ENCODE measurements around the gene FAM135A. TPM values are rescaled to one million over a fixed set of nuclear protein-coding genes. Genes with fewer than 3 reads are reported as not detected.
"Not testable (repeated sequence)": the region's sequence is repeated elsewhere in the genome, so short reads cannot be mapped to it uniquely, and the experiment has no call there.

Gene FAM135A
- total and polyA plus RNA-seq, 10 of the 15 experiments (the other 5 are each of a cell fraction or from before 2014, with no cell fraction given), result 3.9 to 24.5 (median 13.7) TPM

- no peak for TF ChIP-seq ZBTB40 (IDR thresholded peaks at IDR 0.05; ENCODE audit: borderline replicate concordance)
- no peak for TF ChIP-seq BMI1 (IDR thresholded peaks at IDR 0.05; ENCODE audit: borderline replicate concordance)
- TF ChIP-seq IKZF1 (conservative IDR thresholded peaks at IDR 0.05), result no peak
- no peak for TF ChIP-seq MXI1 (IDR thresholded peaks at IDR 0.05; ENCODE audit: low read depth, low read length)
- TF ChIP-seq ETV6 (conservative IDR thresholded peaks at IDR 0.05 in 1 of 2, IDR thresholded peaks at IDR 0.05 in 1 of 2; ENCODE audit: borderline replicate concordance in 1 of 2, low read depth in 1 of 2), result no peak
- TF ChIP-seq E4F1 (IDR thresholded peaks at IDR 0.05; ENCODE audit: borderline replicate concordance, partially characterized antibody), result no peak
- no peak for TF ChIP-seq SIN3A (IDR thresholded peaks at IDR 0.05; ENCODE audit: low read depth, low read length)
These were observed 138.3 kb downstream of the FAM135A start (continued) for GRCh38 chr6:70551566-70551965.

GRCh38 chr6:70552286-70552940, 139.1 kb downstream of the FAM135A start:
- H3K27me3 ChIP-seq (replicated peaks in 1 of 2; ENCODE audit: control insufficient read depth in 2 of 2, insufficient read depth in 2 of 2, low read length in 1 of 2); BruUV-seq (replicated peaks): not testable (repeated sequence)
- POLR2A ChIA-PET, result interaction anchor here (0.6 kb wide), 1 partner anchor 118 kb away, joined by 4 read pairs; no protein-coding TSS in a partner anchor

More at GRCh38 chr6:70552286-70552940, 139.1 kb downstream of the FAM135A start:
- H3K36me3 ChIP-seq (ENCODE audit: control insufficient read depth in 2 of 2, insufficient read depth in 2 of 2, low read length in 1 of 2); H3K9me3 ChIP-seq (replicated peaks; ENCODE audit: control insufficient read depth, insufficient read depth, low read length); H3K4me2 ChIP-seq (ENCODE audit: control insufficient read depth, insufficient read depth); H2AFZ ChIP-seq (ENCODE audit: control insufficient read depth, low read depth, low read length); intact Hi-C loops (cut with micrococcal nuclease; ENCODE audit: unreplicated experiment); H3K79me2 ChIP-seq (ENCODE audit: control insufficient read depth, insufficient read depth, low read length); ATAC-seq; RAD21 ChIA-PET (ENCODE audit: unreplicated experiment); H3K4me3 ChIP-seq; in situ Hi-C loops (cut with MboI); H3K9ac ChIP-seq (ENCODE audit: control insufficient read depth, insufficient read depth, low read length); H4K20me1 ChIP-seq (ENCODE audit: control insufficient read depth, insufficient read depth); H3K27ac ChIP-seq (ENCODE audit: control insufficient read depth, insufficient read depth); H3K4me1 ChIP-seq (ENCODE audit: control insufficient read depth, insufficient read depth, low read length); FAIRE-seq; DNase-seq (ENCODE audit: low read depth, low spot score); SMC1A ChIA-PET (ENCODE audit: uncharacterized antibody, unreplicated experiment): not testable (repeated sequence)
- 99% methylated on average over 13 of the region's 13 CpGs for WGBS (ENCODE audit: insufficient coverage, insufficient replicate concordance, low lambda C conversion rate, missing lambda C conversion rate)
- CTCF ChIA-PET, result interaction anchor here (0.5 kb wide), 1 partner anchor 58 kb away, joined by 3 read pairs; no protein-coding TSS in a partner anchor

Measured in GM12878 (cell line).